Measurements from ENCODE around the gene C1QTNF1. TPM values are rescaled to one million over a fixed set of nuclear protein-coding genes. Genes with fewer than 3 reads are reported as not detected.

C1QTNF1 gene
- total and polyA plus RNA-seq, 4 donors, result 7.4 to 84.5 (median 30.0) TPM

DNA sequence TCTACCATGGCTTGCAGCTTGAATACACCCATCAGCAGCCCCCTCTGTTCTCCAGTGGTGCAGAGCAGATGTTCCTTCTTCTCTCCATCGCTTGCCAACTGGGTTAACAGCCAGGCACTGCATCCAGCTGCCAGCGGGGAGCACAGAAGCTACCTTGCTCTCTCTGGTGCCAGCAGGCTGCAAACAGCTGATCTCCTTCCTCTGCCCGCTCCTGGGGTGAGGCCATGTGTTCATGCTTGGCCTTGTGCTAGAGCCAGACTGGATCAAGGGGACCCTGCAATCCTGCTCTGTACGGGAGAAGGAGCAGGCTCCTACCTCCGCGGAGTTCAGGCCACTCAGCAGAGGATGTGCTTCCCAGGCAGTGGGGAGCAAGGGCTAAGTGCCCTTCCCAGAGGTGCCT, 26.6 kb downstream of the C1QTNF1 start:
- DNase-seq, result no peak
- Histone ChIP-seq H3K27ac (ENCODE audit: low read depth in 1 of 2, low read length in 1 of 2) (no peak overlapping the region), H3K4me1 (ENCODE audit: control insufficient read depth in 5 of 5, insufficient read depth in 5 of 5, low read length in 5 of 5) (peaks cover 0 to 9% (median 0%) of the 10 kb centered on the region in 5 donors), H3K9ac (ENCODE audit: insufficient read depth in 1 of 2, low read length in 2 of 2) (no peak overlapping the region), H3K9me3 (ENCODE audit: control insufficient read depth in 4 of 4, insufficient read depth in 3 of 4, low read length in 3 of 4) (peaks cover 0 to 6% (median 0%) of the 10 kb centered on the region in 4 donors), H3K27me3 (ENCODE audit: control insufficient read depth in 3 of 3, insufficient read depth in 3 of 3, low read length in 2 of 3) (no peaks in the 10 kb centered on the region), H3K4me3 (no peak overlapping the region), H3K36me3 (ENCODE audit: control insufficient read depth in 4 of 4, insufficient read depth in 4 of 4, low read length in 4 of 4) (peaks cover 0 to 3% (median 0%) of the 10 kb centered on the region in 4 donors)
- WGBS, 2 donors, result 88 to 91% methylated on average over 6 of the region's 6 CpGs
- TF ChIP-seq, protein P1, sequence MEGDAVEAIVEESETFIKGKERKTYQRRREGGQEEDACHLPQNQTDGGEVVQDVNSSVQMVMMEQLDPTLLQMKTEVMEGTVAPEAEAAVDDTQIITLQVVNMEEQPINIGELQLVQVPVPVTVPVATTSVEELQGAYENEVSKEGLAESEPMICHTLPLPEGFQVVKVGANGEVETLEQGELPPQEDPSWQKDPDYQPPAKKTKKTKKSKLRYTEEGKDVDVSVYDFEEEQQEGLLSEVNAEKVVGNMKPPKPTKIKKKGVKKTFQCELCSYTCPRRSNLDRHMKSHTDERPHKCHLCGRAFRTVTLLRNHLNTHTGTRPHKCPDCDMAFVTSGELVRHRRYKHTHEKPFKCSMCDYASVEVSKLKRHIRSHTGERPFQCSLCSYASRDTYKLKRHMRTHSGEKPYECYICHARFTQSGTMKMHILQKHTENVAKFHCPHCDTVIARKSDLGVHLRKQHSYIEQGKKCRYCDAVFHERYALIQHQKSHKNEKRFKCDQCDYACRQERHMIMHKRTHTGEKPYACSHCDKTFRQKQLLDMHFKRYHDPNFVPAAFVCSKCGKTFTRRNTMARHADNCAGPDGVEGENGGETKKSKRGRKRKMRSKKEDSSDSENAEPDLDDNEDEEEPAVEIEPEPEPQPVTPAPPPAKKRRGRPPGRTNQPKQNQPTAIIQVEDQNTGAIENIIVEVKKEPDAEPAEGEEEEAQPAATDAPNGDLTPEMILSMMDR (IDR thresholded peaks at IDR 0.05; ENCODE audit: control extremely low read depth, extremely low read depth), result no peak
- no peak for ATAC-seq (ENCODE audit: insufficient read depth, low FRiP score)

DNA sequence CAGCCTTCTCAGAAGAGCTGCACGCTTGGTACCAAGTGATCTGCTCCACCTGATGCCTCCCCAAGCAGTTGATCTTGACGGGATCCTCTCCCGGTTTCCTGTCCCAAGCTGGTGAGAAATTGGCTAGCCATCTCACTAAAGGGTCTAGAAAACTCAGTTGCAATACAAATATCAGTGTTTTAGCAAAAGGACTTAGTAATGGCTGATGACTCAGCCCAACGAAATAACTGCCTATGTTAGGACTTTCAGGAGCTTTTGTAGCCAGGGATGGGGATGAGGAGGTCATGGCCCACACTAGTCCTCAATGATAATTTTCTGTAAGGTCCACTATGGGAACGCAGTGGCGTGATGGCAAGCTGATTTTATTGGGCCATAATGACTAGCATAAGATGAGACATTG, 27.3 kb downstream of the C1QTNF1 start:
- peaks cover 0 to 6% (median 0%) of the 10 kb centered on the region in 4 donors for H3K9me3 ChIP-seq (ENCODE audit: control insufficient read depth in 4 of 4, insufficient read depth in 3 of 4, low read length in 3 of 4)
- no peak overlapping the region for H3K9ac ChIP-seq (ENCODE audit: insufficient read depth in 1 of 2, low read length in 2 of 2)
- peaks cover 0 to 3% (median 0%) of the 10 kb centered on the region in 4 donors for H3K36me3 ChIP-seq (ENCODE audit: control insufficient read depth in 4 of 4, insufficient read depth in 4 of 4, low read length in 4 of 4)
- peaks cover 0 to 6% (median 0%) of the 10 kb centered on the region in 5 donors for H3K4me1 ChIP-seq (ENCODE audit: control insufficient read depth in 5 of 5, insufficient read depth in 5 of 5, low read length in 5 of 5)
- H3K4me3 ChIP-seq, result no peak overlapping the region
- no peak overlapping the region for H3K27ac ChIP-seq (ENCODE audit: low read depth in 1 of 2, low read length in 1 of 2)
- H3K27me3 ChIP-seq (ENCODE audit: control insufficient read depth in 3 of 3, insufficient read depth in 3 of 3, low read length in 2 of 3), result no peaks in the 10 kb centered on the region
- WGBS, 2 donors, result 87% methylated on average over 6 of the region's 6 CpGs
- DNase-seq (no peak), ATAC-seq (ENCODE audit: insufficient read depth, low FRiP score) (no peak)
- TF ChIP-seq, protein P1 (IDR thresholded peaks at IDR 0.05; ENCODE audit: control extremely low read depth, extremely low read depth), result no peak

DNA sequence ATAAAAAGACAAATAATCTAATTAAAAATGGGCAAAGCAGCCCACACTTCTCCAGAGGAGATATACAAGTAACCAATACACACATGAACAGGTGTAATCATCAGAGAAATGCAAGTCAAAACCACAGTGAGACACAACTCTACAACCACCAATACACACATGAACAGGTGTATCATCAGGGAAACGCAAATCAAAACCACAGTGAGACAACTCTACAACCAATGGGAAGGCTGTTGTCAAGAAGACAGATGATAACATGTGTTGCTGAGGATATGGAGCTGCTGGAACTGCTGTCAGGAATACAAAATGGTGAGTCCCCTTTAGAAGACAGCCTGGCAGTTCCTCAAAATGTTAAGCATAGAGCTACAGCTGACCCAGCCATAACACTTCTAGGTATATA, 28.2 kb downstream of the C1QTNF1 start:
- Histone ChIP-seq H3K36me3 (ENCODE audit: control insufficient read depth in 4 of 4, insufficient read depth in 4 of 4, low read length in 4 of 4) (peaks cover 0 to 3% (median 0%) of the 10 kb centered on the region in 4 donors), H3K9ac (ENCODE audit: insufficient read depth in 1 of 2, low read length in 2 of 2) (no peak overlapping the region), H3K4me1 (ENCODE audit: control insufficient read depth in 5 of 5, insufficient read depth in 5 of 5, low read length in 5 of 5) (peaks cover 0 to 3% (median 0%) of the 10 kb centered on the region in 5 donors), H3K27me3 (ENCODE audit: control insufficient read depth in 3 of 3, insufficient read depth in 3 of 3, low read length in 2 of 3) (no peaks in the 10 kb centered on the region), H3K9me3 (ENCODE audit: control insufficient read depth in 4 of 4, insufficient read depth in 3 of 4, low read length in 3 of 4) (peaks cover 0 to 6% (median 0%) of the 10 kb centered on the region in 4 donors), H3K27ac (ENCODE audit: low read depth in 1 of 2, low read length in 1 of 2) (no peak overlapping the region), H3K4me3 (no peak overlapping the region)
- TF ChIP-seq, protein P1 (IDR thresholded peaks at IDR 0.05; ENCODE audit: control extremely low read depth, extremely low read depth), result no peak
- 38 to 77% methylated on average over 1 of the region's 1 CpG for WGBS, 2 donors
- ATAC-seq (ENCODE audit: insufficient read depth, low FRiP score), result no peak
- DNase-seq, result no peak
